Effector memory CD4-positive, alpha-beta T cell (primary cell): Measurements from ENCODE around the gene TANC1.

Experiments used
- DNase-seq, 3 donors: peaks; one replicate each; pipeline ENCODE4 v3.0.0-alpha.2; 2020
- H3K27ac ChIP-seq: 2 replicates; pipeline ENCODE4 v1.7.0; 2013; ENCODE audit warnings: mild to moderate bottlenecking, low read length, moderate library complexity; ENCODE audit not compliant: insufficient read depth, poor library complexity, severe bottlenecking
- H3K27me3 ChIP-seq: replicated peaks from 2 replicates; pipeline ENCODE4 v1.7.0; 2013; ENCODE audit warnings: mild to moderate bottlenecking, low read length; ENCODE audit not compliant: insufficient read depth, control insufficient read depth, poor library complexity, severe bottlenecking
- H3K36me3 ChIP-seq: 2 replicates; pipeline ENCODE4 v1.7.0; 2013; ENCODE audit warnings: mild to moderate bottlenecking, low read length, moderate library complexity; ENCODE audit not compliant: control insufficient read depth, insufficient read depth
- H3K4me1 ChIP-seq: 2 replicates; pipeline ENCODE4 v1.7.0; 2013; ENCODE audit warnings: low read length, mild to moderate bottlenecking; ENCODE audit not compliant: control insufficient read depth, insufficient read depth, poor library complexity, severe bottlenecking
- H3K4me3 ChIP-seq: 2 replicates; pipeline ENCODE4 v1.7.0; 2013; ENCODE audit warnings: low read length, low read depth, mild to moderate bottlenecking; ENCODE audit not compliant: insufficient read depth, poor library complexity, severe bottlenecking
- H3K9me3 ChIP-seq: 2 replicates; pipeline ENCODE4 v1.7.0; 2013; ENCODE audit warnings: mild to moderate bottlenecking, low read length, moderate library complexity; ENCODE audit not compliant: control insufficient read depth

The TANC1 gene

GRCh38 chr2:159131267-159131913 lies 162.9 kb downstream of the TANC1 start:
- Histone ChIP-seq H3K36me3 (no peaks in the 10 kb centered on the region), H3K9me3 (no peaks in the 10 kb centered on the region), H3K4me1 (no peaks in the 10 kb centered on the region), H3K4me3 (no peak overlapping the region), H3K27ac (no peak overlapping the region), H3K27me3 (no peaks in the 10 kb centered on the region)
- DNase-seq, result no peak

- H3K27ac ChIP-seq, result no peak overlapping the region
- no peaks in the 10 kb centered on the region for H3K4me1 ChIP-seq
- DNase-seq, result no peak
These were observed 163.5 kb downstream of the TANC1 start for GRCh38 chr2:159131914-159132281.

DNA sequence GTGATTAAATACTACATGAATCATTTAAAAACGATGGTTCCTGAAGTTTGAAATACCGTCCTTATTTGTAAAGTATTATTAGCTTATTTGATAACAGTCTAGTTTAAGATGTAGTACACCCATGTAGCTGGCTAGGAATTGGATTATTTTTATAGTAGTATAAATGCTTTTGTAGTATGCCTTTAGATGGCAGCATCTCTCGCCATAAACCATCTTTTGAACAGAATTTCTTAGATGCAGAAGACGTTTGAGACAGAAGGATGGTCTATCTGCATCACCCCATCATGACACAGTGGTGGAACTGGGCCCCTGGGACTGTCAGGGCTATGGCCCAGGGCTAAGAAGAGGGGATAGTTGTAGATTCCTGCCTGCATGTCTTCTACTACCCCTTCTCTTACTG lies 165.4 kb downstream of the TANC1 start:
- H3K4me1 ChIP-seq, result no peaks in the 10 kb centered on the region
- DNase-seq, result no peak
- no peaks in the 10 kb centered on the region for H3K27me3 ChIP-seq
- H3K36me3 ChIP-seq, result no peaks in the 10 kb centered on the region
- H3K9me3 ChIP-seq, result no peaks in the 10 kb centered on the region
- H3K4me3 ChIP-seq, result no peak overlapping the region
- H3K27ac ChIP-seq, result no peak overlapping the region

More at GRCh38 chr2:159131914-159132281, 163.5 kb downstream of the TANC1 start:
- Histone ChIP-seq H3K4me3 (no peak overlapping the region), H3K9me3 (no peaks in the 10 kb centered on the region), H3K36me3 (no peaks in the 10 kb centered on the region), H3K27me3 (no peaks in the 10 kb centered on the region)

- Histone ChIP-seq H3K27ac (no peak overlapping the region), H3K4me1 (no peaks in the 10 kb centered on the region)
These were observed 166.5 kb downstream of the TANC1 start for GRCh38 chr2:159134979-159135378.

DNA sequence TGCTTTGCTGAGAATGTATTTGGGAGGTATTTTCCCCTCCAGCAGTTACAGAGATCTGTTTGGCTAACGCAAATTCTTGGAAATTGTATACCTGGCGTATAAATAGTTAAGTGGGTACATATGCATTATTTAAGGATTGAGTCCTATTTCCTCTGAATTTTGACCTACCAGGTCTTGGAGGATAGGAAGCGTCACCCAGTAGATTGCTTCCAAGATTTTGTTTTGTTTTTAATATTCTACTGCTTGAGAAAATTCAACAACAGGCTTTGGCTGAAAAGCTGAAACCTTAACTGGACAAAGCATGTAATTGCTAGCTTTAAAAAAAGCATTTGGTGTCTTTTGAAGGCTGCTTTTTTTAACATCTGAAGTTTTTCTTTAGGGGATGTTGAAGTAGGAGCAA lies 168.0 kb downstream of the TANC1 start:
- no peak for DNase-seq

More at GRCh38 chr2:159134979-159135378, 166.5 kb downstream of the TANC1 start:
- no peaks in the 10 kb centered on the region for H3K27me3 ChIP-seq
- no peaks in the 10 kb centered on the region for H3K9me3 ChIP-seq
- no peak for DNase-seq
- no peak overlapping the region for H3K4me3 ChIP-seq
- H3K36me3 ChIP-seq, result no peaks in the 10 kb centered on the region

DNA sequence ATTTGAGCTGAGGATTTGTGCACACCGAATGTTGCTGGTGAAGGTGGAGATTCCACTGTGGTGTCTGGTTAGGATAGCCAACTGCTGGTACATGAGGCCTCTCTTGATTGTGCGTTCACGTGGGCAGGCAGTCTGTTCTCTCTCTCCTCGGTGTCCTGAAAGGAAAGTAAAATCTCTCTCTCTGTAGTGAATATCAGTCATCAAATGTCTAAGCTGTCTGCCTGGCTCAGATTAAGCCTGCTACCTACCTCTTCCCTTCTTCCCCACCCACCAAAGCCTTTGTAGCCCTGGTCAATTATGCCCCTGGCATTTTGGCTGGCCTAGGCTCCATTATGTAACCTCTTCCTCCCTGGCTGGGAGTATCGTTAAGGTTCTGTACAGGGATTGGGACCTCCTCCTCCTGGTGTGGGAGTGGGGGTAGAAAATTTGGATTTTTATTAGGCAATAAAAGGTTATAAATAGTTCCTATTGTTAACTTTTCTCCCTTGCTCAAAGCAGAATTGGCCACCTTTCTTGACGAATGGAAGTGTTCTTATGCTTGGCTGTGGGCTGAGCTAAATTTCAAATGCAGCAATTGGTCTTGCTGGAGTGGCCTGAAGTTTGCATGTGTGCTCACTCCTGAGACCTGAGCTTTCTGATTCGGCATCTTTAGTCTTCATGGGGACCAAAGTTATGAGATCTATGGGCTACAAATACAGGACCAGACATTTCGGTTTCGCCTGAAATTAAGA lies 169.2 kb downstream of the TANC1 start:
- H3K27ac ChIP-seq, result no peak overlapping the region
- no peak for DNase-seq
- no peaks in the 10 kb centered on the region for H3K4me1 ChIP-seq
- H3K36me3 ChIP-seq, result no peaks in the 10 kb centered on the region
- H3K27me3 ChIP-seq, result no peaks in the 10 kb centered on the region
- no peaks in the 10 kb centered on the region for H3K9me3 ChIP-seq
- H3K4me3 ChIP-seq, result no peak overlapping the region

More for the DNA sequence above, 168.0 kb downstream of the TANC1 start:
- H3K27ac ChIP-seq, result no peak overlapping the region
- H3K9me3 ChIP-seq, result no peaks in the 10 kb centered on the region
- H3K4me3 ChIP-seq, result no peak overlapping the region
- no peaks in the 10 kb centered on the region for H3K4me1 ChIP-seq
- H3K36me3 ChIP-seq, result no peaks in the 10 kb centered on the region
- H3K27me3 ChIP-seq, result no peaks in the 10 kb centered on the region

DNA sequence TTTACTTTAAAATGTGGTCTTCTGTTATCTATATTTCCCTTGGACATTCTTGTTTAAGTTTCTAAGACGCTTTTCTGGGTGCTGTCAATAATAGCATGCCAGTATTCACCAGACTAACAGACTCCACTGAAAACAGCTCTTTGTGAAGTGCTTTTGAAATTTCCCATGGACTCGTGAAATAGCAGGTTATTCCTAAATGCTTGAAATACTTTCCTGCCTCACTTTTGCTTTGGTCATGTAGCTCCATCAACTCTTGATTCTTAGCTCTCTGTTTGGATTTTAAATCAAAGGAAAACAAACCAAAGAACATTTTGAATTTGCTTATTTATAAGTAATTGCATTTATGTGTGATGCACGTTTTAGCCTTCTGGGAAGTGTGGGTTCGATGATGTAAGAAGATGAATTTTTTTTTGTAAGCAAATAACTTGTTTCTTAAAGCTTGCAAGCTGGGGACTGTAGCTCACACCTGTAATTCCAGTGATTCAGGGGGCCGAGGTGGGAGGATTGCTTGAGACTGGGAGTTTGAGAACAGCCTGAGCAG lies 170.3 kb downstream of the TANC1 start:
- H3K9me3 ChIP-seq, result no peaks in the 10 kb centered on the region
- no peak for DNase-seq
- no peaks in the 10 kb centered on the region for H3K27me3 ChIP-seq
- no peaks in the 10 kb centered on the region for H3K4me1 ChIP-seq
- H3K36me3 ChIP-seq, result no peaks in the 10 kb centered on the region
- no peak overlapping the region for H3K27ac ChIP-seq
- no peak overlapping the region for H3K4me3 ChIP-seq

- DNase-seq, result no peak
- H3K4me3 ChIP-seq, result no peak overlapping the region
- H3K9me3 ChIP-seq, result no peaks in the 10 kb centered on the region
- H3K36me3 ChIP-seq, result no peaks in the 10 kb centered on the region
- no peaks in the 10 kb centered on the region for H3K27me3 ChIP-seq
- no peaks in the 10 kb centered on the region for H3K4me1 ChIP-seq
- no peak overlapping the region for H3K27ac ChIP-seq
These were observed 170.9 kb downstream of the TANC1 start for GRCh38 chr2:159139216-159139933.

- Histone ChIP-seq H3K4me3 (no peak overlapping the region), H3K9me3 (no peaks in the 10 kb centered on the region), H3K27ac (no peak overlapping the region), H3K27me3 (no peaks in the 10 kb centered on the region), H3K4me1 (no peaks in the 10 kb centered on the region), H3K36me3 (no peaks in the 10 kb centered on the region)
- no peak for DNase-seq
These were observed 171.8 kb downstream of the TANC1 start for GRCh38 chr2:159140070-159140769.
